HG02938 (cell line): ENCODE results near the gene SLC37A1.

Experiments used
- ATAC-seq: cut with Tn5 transposase; IDR thresholded peaks from one replicate; pipeline ENCODE4 v1.9.1; 2021; ENCODE audit warnings: mild to moderate bottlenecking, moderate library complexity; ENCODE audit not compliant: unreplicated experiment

SLC37A1 gene

DNA sequence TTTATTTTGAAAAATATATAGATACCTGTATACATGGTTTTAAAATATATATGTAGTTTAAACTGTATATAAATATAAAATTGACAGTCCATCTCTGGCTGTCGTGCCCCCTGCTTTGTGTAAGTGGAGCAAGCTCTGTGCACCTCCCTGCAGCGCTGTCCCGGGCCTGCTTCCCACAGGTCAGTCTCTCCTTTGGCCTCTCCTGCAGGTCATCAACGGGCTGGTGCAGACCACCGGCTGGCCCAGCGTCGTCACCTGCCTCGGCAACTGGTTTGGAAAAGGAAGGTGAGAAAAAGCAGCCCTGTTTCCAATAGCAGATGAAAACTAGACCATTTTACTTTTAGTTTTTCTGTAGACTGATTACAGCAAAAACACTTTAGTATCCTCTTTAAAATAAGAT is 28.5 kb downstream of the SLC37A1 start:
- no peak for ATAC-seq

DNA sequence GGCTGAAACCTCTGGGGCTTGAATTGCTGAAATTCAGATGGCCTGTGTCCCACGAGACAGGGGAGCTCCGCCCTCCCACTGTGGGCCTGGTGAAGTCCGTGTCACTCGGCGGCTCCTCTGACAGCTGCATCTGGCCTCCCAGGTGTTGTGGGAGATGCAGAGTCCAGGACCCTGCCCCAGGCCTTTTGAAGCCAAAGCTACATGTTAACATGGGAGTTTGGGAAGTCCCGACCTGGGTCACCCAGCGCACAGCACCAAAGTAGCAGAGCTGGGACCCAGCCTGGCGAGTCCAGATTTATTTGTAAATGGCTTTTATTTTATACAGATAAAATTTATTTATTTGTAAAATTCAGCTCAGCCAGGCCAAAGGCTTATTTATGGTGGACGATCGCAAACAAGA is 28.9 kb downstream of the SLC37A1 start:
- no peak for ATAC-seq

DNA sequence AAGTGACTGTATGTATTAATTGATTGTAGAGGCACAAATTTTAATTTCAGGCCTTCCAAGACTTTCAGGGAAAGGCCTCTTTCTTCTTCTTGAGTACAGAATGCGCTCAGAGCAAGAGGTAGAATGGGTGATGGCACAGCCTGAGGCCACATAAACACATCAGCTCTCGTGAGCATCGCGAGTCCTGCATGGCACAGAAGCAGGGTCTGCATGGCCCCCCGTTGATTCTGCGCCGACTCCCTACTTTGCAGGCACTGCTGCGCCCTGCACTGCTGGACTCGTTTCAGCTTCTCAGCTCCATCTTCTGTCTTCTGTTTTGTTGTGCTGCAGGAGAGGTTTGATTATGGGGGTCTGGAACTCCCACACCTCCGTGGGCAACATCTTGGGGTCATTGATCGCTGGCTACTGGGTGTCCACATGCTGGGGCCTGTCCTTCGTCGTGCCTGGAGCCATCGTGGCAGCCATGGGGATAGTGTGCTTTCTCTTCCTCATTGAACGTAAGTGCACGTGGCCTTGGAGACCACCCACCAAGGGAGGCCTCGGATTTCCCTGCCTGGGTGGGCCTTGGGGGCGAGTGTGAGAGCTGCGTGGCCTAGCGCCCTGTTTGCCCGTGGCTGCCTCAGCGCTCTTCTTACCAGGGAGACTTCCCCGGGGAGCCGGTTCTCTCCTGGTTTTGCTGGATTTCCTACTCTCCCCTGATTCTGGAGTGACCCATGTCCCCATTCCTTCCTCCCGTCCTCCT is 29.6 kb downstream of the SLC37A1 start:
- no peak for ATAC-seq

DNA sequence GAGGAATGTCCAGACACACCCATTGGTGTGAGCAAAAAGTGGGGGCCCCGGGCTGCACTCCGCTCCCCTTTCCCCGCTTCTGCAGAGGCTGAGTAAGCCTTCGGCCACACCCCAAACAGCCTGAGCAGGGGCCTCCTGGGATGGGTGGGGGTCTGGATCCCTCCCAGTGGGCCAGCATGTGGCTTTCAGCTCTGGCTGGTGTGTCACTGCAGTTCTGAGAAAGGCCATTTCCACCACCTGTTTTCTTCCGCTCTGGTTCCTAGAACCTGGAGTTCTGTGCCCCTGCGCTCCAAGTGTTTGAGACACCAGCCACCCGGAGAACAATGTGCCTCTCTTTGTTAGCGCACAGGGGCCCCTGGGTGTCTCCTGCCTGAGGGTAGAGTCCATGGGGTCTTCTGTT is 30.9 kb downstream of the SLC37A1 start:
- ATAC-seq: no peak

DNA sequence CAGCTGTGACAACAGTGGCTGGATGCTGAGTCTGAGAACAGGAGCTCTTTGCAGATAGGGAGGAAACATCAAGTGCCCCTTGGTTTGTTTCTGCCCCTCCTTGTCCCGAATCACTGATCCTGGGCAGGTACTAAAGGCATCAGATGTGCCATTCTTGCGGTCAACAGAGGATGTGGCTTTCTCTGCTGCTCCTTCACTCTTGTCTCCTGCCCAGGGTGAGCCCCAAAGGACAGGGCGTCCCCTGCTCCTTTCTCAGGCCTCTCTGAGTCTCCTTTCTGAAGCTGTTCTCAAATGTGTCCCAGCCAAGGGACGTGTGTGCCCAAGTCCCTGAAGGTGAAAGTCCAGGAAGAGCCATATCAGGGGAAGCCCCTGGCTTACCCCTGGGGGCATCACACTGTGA is 31.7 kb downstream of the SLC37A1 start:
- ATAC-seq: no peak

DNA sequence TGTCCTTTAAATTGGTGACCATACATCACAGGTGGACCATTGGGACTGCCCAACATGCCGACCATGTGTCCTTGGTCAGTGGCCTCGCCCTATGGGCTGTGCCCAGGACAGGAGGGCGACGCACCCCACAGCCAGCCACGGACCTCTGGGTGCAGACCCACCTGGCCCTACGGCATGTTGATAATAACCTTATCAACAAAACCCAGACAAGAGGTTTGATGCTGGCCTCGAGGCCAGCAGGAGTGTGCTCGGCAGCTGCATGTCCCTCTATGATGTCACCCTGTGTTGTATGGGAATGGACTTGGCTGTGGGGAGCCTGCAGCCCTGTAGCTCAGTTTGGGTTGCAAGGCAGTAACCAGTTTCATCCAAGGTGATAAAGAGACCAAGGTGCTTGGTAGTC is 32.1 kb downstream of the SLC37A1 start:
- ATAC-seq: no peak

DNA sequence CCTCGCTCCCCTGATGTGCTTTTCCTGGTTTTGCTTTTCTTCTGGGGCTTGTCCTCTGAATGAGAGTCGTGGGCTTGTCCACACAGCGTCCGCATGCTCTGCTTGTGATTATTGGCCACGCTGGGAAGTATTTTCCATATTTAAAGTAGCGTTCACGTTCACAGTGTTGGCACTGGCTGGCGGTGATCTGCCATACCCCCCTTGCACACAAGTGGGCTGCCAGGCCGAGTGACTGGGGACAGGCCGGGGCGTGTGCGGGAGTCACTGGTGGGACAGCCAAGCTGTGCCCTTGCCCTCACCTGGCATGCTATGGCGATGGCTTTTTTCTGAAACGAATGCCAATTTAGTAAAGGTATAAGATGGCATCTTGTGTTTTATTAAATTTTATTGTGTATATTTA is 32.8 kb downstream of the SLC37A1 start:
- ATAC-seq: no peak

DNA sequence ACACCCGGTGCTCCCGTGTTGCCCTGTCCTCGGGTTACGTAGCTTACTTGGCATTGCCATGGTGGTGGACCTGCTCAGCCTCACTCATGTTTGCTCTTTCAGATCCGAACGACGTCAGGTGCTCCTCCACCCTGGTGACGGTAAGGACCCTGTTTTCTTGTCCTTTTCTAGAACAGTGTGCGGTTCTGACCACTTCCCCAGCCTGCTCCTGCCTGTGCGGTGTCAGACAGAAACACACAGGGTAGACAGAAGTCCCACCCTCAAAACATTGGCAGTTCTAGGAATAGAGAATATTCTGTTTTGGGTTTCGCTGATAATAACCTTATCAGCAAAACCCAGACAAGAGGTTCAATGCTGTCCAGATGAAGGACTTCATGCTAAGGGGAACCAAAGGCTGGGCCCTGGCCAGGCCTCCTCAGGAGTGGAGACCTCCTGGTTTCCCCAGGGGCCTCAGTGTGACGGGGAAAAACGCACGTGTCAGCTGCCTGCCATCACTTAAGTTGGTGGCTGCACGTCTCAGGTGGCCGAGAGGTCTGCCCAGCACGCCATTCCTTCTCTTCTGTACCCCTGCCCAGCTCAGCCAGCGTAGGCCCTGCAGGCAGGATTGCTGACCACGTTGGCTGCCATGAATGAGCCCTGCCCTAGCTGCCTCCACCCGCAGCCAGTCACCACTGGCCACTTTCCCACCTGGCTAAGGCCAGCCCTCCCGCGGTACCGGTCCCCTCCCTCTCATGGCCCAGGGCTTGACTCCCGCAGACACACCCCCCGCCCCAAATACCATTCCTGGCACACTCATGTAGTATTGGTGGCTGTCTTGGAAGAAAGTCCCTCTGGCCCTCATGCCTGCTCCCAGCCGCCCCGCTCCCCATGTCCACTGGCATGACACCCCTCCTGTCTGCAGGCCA is 33.6 kb downstream of the SLC37A1 start:
- no peak for ATAC-seq

DNA sequence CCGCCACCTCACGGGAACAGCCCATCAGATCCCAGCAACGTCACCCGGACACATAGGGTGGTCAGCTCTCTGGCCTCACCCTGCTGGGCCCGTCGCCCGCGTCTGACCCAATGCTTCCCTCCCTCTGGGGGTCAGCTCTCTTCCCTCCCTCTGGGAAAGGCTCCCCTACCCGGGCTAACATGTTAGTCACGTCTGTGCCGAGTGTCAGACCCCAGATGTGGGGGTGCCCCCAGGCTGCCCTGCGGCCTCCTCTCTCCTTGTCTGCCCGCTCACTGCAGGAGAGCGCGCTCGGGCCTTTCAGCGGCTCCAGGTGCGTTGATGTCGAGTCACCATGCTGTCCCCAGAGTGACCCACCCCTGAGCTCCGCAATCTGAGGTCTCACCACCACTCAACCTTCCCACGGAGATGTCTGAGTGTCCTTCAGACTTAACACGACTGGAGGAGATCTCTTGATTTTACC is 34.3 kb downstream of the SLC37A1 start:
- ATAC-seq: no peak

DNA sequence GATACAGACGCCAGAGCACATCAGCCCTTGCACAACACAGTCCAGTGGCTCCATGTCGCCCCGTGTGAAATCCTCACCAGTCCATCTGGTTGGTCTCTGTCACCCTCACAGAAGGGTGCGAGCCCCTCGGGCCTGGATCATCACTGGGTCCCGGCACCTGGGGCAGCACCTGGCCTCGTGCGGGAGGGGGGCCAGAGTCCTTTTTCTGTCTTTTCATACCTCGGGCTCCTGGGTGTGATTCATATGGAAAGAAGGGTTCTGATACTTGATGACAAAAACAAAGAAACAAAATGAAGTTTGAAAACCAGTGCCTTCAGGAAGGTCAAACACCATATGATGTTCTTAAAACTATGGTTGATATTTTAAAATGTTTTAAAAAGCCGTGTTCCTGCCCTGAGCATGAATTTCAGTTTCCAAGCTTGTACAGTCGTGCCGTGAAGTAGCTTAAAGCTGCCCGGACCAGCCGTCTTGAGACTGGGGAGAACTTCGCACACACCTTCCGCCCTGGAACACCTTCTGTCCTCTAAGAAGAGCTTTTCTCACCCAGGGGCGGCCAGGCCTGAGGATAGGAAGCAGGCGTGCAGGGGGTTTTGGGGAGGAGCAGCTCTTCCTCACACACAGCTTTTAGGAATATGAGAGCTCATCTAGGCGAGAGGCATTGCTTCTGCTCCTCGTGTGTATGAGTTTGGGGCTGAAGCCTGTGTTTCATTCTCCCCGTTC is 35.2 kb downstream of the SLC37A1 start:
- no peak for ATAC-seq

DNA sequence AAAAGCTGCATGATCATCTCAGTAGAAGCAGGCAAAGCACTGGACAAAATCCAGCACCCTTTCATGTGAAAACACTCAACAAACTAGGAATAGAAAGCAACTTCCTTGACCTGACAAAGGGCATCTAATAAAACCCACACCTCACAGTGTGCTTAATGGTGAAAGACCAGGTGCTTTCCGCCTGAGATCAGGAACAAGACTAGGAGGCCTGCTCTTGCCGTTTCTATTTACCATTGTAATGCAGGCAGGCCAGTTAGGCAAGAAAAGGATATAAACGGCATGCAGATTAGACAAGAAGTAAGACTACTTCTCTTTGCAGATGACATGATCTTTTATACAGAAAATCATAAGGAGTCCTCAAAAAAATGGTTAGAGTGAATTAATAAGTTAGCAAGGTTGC is 37.2 kb downstream of the SLC37A1 start:
- no peak for ATAC-seq

DNA sequence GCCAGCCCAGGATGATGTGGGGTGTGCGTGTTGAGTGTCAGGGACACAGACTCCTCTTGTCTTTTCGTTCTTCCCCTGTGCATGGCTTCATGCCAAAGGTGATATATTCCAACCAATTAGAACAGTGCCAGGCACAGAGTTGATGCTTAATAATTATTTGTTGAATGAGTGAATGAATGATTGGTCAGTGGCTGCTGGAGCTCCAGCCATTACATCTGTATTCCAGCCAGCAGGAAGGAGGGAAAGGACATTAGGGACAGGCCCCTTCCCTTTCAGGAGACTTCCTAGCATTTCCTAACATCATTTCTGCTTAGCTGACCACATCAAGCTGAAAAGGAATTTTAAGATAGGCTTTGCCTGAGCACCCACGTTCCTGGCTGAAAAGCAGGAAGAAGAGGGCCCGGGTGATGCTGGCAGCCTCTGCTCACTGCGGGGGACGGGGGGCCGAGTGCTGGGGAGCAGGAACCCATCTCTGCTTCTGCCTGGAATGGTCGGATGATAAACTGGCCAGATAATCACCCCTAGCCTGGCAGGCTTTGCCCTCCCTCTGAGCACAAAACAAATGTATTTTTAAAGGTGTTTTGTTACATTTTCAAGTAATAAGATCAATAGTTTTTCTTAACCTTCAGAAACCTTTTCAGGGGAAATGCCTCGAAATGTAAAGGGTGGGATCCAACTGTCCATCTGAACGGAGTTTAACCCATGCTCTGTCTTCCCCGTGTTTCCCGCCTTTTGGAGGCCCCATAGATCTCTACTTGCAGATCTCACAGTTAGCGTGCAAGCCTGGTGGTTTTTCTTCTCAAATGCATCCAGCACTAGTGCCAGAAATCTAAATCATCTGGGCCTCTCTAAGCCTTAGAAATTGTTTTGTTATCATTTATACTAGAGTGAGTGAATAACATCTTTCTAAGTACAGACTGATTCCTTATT is 39.0 kb downstream of the SLC37A1 start:
- no peak for ATAC-seq

DNA sequence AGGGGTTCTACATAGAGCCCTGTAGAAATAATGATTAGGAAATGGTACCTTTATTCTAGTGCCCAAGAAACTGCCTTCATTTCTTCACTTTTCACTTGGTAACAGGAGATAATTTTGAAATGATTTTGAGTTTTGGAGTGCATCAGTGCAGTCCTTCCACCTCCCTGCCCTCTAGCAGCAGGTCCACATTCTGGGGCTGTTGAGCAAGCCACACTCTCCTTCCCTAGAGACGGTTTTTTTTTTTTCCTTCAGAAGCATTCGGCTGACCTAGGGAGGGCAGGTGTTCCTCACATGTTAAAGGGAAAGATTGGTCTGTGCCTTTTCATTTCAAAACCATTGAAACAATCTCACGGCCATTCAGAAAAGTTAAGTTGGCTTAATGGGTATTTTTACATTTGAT is 39.8 kb downstream of the SLC37A1 start:
- ATAC-seq: no peak

DNA sequence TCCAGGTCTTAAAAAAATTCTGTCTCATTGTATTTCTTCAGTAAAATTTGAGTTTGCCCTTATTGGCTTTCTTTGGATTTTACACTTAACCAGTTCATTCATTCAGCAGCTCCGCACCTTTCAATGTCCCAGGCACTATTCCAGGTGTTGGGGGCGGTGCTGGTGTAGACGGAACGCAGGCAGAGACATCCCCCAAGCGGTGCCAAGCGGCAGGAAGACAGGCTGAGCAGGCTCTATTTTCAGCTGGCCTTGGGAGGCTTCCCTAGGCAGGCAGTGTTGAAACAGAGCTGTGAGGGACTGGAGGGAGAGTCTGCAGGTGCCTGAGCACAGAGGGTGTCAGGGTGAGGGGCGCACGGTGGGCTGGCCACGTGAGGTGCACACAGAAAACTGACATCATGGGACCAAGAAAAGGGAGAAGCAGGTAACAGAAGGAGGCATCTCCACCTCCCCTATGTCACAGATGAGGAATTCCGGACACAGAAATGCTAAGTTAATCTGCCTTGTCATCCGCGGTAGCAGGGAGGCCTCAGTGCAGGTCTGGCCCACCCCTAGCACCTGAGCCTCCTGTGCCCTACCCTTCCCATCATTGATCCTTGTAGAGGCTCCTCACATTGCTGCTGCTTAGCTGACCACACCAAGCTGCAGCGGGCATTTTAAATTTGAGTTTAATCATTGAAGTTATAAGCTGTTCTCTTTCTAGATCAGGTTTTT is 40.8 kb downstream of the SLC37A1 start:
- no peak for ATAC-seq

DNA sequence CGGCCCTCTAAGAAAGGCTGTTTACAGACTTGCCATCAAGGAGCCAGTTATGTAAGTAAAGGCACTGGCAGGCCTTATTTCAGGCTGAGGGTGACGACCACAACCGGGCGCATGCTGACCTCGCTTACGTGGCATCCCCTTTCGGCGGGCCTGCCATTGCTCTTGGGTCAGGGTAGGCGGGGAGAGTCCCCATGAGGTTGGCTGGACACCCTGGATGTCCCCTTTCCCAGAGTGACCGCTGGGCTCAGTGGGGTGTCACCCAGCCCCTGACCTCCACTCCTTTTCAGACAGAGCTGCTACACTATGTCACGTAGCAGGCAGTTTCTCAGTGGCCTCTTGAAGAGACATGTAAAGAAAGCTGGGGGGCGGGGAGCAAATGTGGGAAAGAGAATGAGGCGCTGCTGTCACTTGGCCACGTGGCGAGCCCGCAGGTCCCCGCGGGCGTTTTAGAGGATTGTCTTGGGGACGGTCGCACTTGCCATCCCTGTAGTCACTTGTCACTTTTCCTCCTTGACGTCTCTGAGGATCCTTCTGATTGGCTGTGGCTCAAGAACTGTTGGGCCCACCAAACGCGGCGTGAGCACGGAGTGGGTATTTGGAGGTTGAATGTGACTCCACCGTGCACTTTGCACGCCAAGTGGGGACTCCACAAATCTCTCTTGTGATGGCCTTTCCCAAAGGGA is 42.2 kb downstream of the SLC37A1 start:
- ATAC-seq: no peak

DNA sequence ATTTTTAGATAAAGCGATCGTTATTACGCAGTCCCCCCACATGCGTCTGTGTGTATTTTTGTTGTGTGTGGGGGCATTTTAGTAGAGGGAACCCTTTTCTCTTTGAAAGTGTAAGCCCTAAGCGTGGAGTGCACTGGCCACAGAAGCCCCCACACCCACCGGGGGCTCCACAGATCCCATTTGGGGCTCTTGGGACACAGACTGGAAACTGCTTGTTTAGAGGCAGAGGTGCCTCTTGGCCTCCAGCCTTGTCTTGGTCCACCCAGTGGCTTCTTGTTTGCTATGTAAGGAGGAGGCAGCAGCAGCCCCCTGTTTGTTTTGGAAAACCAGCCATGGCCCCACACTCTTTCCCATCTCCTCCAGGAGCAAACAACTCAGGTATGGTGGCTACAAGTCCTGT is 42.8 kb downstream of the SLC37A1 start:
- no peak for ATAC-seq

DNA sequence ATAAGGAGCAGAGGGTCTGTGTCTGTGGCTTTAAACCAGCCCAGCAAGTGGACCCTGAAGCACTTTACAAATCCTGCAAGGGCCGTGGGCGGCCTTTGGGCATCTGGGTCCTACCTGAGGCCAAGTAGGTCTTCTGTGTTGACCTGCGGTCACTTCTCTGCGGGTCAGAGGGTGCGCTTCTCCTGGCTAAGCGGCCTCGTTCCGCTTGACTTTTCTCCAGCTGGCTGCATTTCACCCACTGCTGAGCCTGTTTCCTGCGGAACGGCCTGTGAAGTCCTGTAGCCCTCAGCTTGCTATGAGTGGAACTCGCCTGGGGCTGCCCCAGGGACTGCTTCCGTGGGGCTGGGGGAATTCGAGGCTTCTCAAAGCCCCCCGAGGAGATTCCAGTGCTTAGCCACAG is 43.3 kb downstream of the SLC37A1 start:
- ATAC-seq: no peak

DNA sequence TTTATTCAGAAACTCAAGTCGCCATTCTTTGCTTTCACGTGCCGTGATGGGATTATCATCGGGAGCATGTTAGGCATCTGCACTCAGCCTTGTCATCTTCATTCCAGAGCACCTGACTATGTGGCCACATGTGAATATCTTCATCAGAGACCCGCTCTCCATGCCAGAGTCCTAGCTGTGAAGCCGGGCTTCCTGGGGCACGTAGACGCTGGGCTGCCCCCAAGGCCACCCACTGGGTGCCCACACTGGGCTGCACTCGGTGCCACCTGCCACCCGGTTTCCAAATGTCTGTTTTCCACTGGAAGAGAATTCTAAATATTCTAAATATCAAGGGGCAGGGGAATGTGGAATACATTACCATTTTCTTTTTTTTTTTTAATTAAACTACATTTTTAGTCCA is 43.8 kb downstream of the SLC37A1 start:
- ATAC-seq: no peak

DNA sequence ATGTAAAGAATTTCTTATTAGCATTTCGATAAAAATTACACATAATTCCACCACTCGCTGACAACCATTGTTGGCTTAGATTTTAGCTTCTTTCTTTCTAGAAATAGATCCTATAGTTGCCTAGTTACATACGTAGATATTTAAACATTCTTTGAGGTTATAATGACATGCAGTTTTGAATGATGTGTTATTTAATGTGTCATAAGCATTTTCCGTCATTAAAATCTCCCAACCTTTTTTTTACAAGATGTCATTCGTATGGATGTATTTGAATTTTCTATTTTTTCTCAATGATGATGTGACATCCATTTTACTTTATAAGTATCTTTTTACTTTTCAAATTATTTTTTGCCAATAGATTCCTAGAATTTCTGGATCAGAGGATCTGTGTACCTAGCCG is 44.7 kb downstream of the SLC37A1 start:
- ATAC-seq: no peak
